HL-60 (cell line): ENCODE results near the gene SLC1A7.

ENCODE experiments used
- DNase-seq, 2 experiments: peaks; one replicate each; pipeline ENCODE4 v3.0.0-alpha.2; 2010 to 2020; ENCODE audit warnings: low read depth in 1 of 2, low spot score in 1 of 2
- H3K27ac ChIP-seq: fragments of 250-450 bp; sonication (Bioruptor Pico); replicated peaks from 2 replicates; pipeline ENCODE4 v1.5.1; 2020; ENCODE audit warnings: mild to moderate bottlenecking, moderate library complexity
- H3K27me3 ChIP-seq: fragments of 250-450 bp; sonication (Bioruptor Pico); 2 replicates; pipeline ENCODE4 v1.5.1; 2021; ENCODE audit warnings: mild to moderate bottlenecking, moderate library complexity; ENCODE audit not compliant: insufficient read depth, poor library complexity, severe bottlenecking
- H3K4me3 ChIP-seq: replicated peaks from 2 replicates; pipeline ENCODE4 v1.5.1; 2011; ENCODE audit warnings: mild to moderate bottlenecking, control low read depth, low read length; ENCODE audit not compliant: insufficient read depth
- CTCF ChIP-seq: IDR thresholded peaks from one replicate; pipeline ENCODE4 v1.5.1; 2011; ENCODE audit warnings: low read length, control low read depth, inconsistent platforms; ENCODE audit not compliant: insufficient read depth
- GABPA ChIP-seq: IDR thresholded peaks from 2 replicates; pipeline ENCODE4 v1.6.1; 2012; ENCODE audit warnings: low read depth
- POLR2AphosphoS5 ChIP-seq: IDR thresholded peaks from 2 replicates; pipeline ENCODE4 v1.6.1; 2012; ENCODE audit warnings: low read depth
- REST ChIP-seq: IDR thresholded peaks from 2 replicates; pipeline ENCODE4 v1.6.1; 2012; ENCODE audit warnings: low read depth; ENCODE audit not compliant: insufficient replicate concordance
- SPI1 ChIP-seq: IDR thresholded peaks from 2 replicates; pipeline ENCODE4 v1.6.1; 2012; ENCODE audit warnings: low read depth, mild to moderate bottlenecking, borderline replicate concordance

The SLC1A7 gene

GRCh38 chr1:53120659-53121058 is 21.8 kb downstream of the SLC1A7 start:
- Histone ChIP-seq H3K27me3 (no peaks in the 10 kb centered on the region), H3K4me3 (no peak overlapping the region), H3K27ac (no peak overlapping the region)
- no peak for DNase-seq
- TF ChIP-seq SPI1 (no peak), GABPA (no peak), REST (no peak), CTCF (no peak), POLR2AphosphoS5 (no peak)

- no peak for TF ChIP-seq SPI1
- no peak for TF ChIP-seq CTCF
- TF ChIP-seq REST: no peak
- no peak for TF ChIP-seq POLR2AphosphoS5
- TF ChIP-seq GABPA: no peak
- H3K4me3 ChIP-seq: no peak overlapping the region
- no peak overlapping the region for H3K27ac ChIP-seq
- H3K27me3 ChIP-seq: no peaks in the 10 kb centered on the region
- DNase-seq: no peak
These were observed 24.6 kb downstream of the SLC1A7 start for GRCh38 chr1:53117836-53118235.

GRCh38 chr1:53116933-53117600 is 25.4 kb downstream of the SLC1A7 start:
- TF ChIP-seq GABPA: no peak
- TF ChIP-seq REST: no peak
- no peak for TF ChIP-seq SPI1
- no peak for TF ChIP-seq POLR2AphosphoS5
- no peak for TF ChIP-seq CTCF
- H3K27me3 ChIP-seq: no peaks in the 10 kb centered on the region
- no peak overlapping the region for H3K27ac ChIP-seq
- DNase-seq: no peak
- H3K4me3 ChIP-seq: no peak overlapping the region
